Glutamatergic neuron (in vitro differentiated cells): ENCODE results near the gene CHN2. TPM values are rescaled to one million over a fixed set of nuclear protein-coding genes. Genes with fewer than 3 reads are reported as not detected.

ENCODE experiments used
- DNase-seq: peaks from one replicate; pipeline ENCODE4 v3.0.0; 2022
- H3K27ac Mint-ChIP-seq: one replicate; pipeline ENCODE4 v1.8.0; 2020; ENCODE audit warnings: mild to moderate bottlenecking, mixed read lengths, inconsistent platforms; ENCODE audit not compliant: unreplicated experiment
- H3K27me3 Mint-ChIP-seq: one replicate; pipeline ENCODE4 v1.8.0; 2020; ENCODE audit warnings: mild to moderate bottlenecking, moderate library complexity, mixed read lengths, inconsistent platforms; ENCODE audit not compliant: unreplicated experiment
- H3K36me3 Mint-ChIP-seq: one replicate; pipeline ENCODE4 v1.8.0; 2020; ENCODE audit warnings: mild to moderate bottlenecking, mixed read lengths, inconsistent platforms; ENCODE audit not compliant: unreplicated experiment
- H3K4me1 Mint-ChIP-seq: one replicate; pipeline ENCODE4 v1.8.0; 2020; ENCODE audit warnings: mild to moderate bottlenecking, low read depth, mixed read lengths, inconsistent platforms; ENCODE audit not compliant: unreplicated experiment
- H3K4me3 Mint-ChIP-seq: one replicate; pipeline ENCODE4 v1.8.0; 2020; ENCODE audit warnings: mild to moderate bottlenecking, mixed read lengths, inconsistent platforms; ENCODE audit not compliant: unreplicated experiment
- H3K9me3 Mint-ChIP-seq: one replicate; pipeline ENCODE4 v1.8.0; 2020; ENCODE audit warnings: mild to moderate bottlenecking, moderate library complexity, mixed read lengths, inconsistent platforms; ENCODE audit not compliant: unreplicated experiment
- CTCF ChIP-seq: fragments of 200-600 bp; sonication (generic); IDR thresholded peaks from one replicate; pipeline ENCODE4 v1.5.0; 2021; ENCODE audit not compliant: partially characterized antibody, unreplicated experiment
- total RNA-seq: library from RNA; stranded (reverse); fragmentation: NEBNext Ultra II Directional; extraction: Animal tissue kit (Norgen Biotek cat#: 25700); gene quantifications from one replicate; pipeline ENCODE4 v1.2.1, GENCODE V29; 2021; ENCODE audit not compliant: unreplicated experiment

The CHN2 gene
- total RNA-seq, 1 donor from 2014 or later = 63.2 TPM

- TF ChIP-seq CTCF = no peak
- peak overlapping the region; percentile 73 for H3K4me3 Mint-ChIP-seq
- DNase-seq = no peak
- H3K9me3 Mint-ChIP-seq = peaks cover 6% of the 10 kb centered on the region
- peaks cover 50% of the 10 kb centered on the region for H3K4me1 Mint-ChIP-seq
- H3K27ac Mint-ChIP-seq = peak overlapping the region; percentile 82
- H3K36me3 Mint-ChIP-seq = no peaks in the 10 kb centered on the region
- H3K27me3 Mint-ChIP-seq = peaks cover 6% of the 10 kb centered on the region
Measured at GRCh38 chr7:29354340-29354739, 159.8 kb downstream of the CHN2 start.

- TF ChIP-seq CTCF = no peak
- Mint-ChIP-seq H3K27ac (peak overlapping the region; percentile 75), H3K4me1 (peaks cover 48% of the 10 kb centered on the region), H3K4me3 (no peak overlapping the region), H3K27me3 (peaks cover 9% of the 10 kb centered on the region), H3K9me3 (peaks cover 6% of the 10 kb centered on the region), H3K36me3 (no peaks in the 10 kb centered on the region)
- DNase-seq = no peak
Measured at GRCh38 chr7:29355388-29355787, 160.8 kb downstream of the CHN2 start.

GRCh38 chr7:29356631-29357030 is 162.1 kb downstream of the CHN2 start:
- H3K4me3 Mint-ChIP-seq = no peak overlapping the region
- no peak overlapping the region for H3K27ac Mint-ChIP-seq
- H3K9me3 Mint-ChIP-seq = peaks cover 6% of the 10 kb centered on the region
- no peaks in the 10 kb centered on the region for H3K36me3 Mint-ChIP-seq
- H3K27me3 Mint-ChIP-seq = peaks cover 7% of the 10 kb centered on the region
- TF ChIP-seq CTCF = no peak
- DNase-seq = no peak
- peaks cover 44% of the 10 kb centered on the region for H3K4me1 Mint-ChIP-seq

- peaks cover 5% of the 10 kb centered on the region for H3K9me3 Mint-ChIP-seq
- no peaks in the 10 kb centered on the region for H3K36me3 Mint-ChIP-seq
- H3K4me3 Mint-ChIP-seq = no peak overlapping the region
- H3K27me3 Mint-ChIP-seq = peaks cover 3% of the 10 kb centered on the region
- peak; percentile 47 for DNase-seq
- no peak for TF ChIP-seq CTCF
- H3K4me1 Mint-ChIP-seq = peaks cover 40% of the 10 kb centered on the region
- no peak overlapping the region for H3K27ac Mint-ChIP-seq
Measured at GRCh38 chr7:29359482-29360093, 165.0 kb downstream of the CHN2 start.

- TF ChIP-seq CTCF = no peak
- Mint-ChIP-seq H3K36me3 (no peaks in the 10 kb centered on the region), H3K27ac (no peak overlapping the region), H3K4me3 (no peak overlapping the region), H3K9me3 (peaks cover 2% of the 10 kb centered on the region), H3K27me3 (peaks cover 3% of the 10 kb centered on the region), H3K4me1 (peaks cover 34% of the 10 kb centered on the region)
- no peak for DNase-seq
Measured at GRCh38 chr7:29360633-29361625, 166.4 kb downstream of the CHN2 start.
